ENCODE data around the gene CNP.

Gene CNP

DNA sequence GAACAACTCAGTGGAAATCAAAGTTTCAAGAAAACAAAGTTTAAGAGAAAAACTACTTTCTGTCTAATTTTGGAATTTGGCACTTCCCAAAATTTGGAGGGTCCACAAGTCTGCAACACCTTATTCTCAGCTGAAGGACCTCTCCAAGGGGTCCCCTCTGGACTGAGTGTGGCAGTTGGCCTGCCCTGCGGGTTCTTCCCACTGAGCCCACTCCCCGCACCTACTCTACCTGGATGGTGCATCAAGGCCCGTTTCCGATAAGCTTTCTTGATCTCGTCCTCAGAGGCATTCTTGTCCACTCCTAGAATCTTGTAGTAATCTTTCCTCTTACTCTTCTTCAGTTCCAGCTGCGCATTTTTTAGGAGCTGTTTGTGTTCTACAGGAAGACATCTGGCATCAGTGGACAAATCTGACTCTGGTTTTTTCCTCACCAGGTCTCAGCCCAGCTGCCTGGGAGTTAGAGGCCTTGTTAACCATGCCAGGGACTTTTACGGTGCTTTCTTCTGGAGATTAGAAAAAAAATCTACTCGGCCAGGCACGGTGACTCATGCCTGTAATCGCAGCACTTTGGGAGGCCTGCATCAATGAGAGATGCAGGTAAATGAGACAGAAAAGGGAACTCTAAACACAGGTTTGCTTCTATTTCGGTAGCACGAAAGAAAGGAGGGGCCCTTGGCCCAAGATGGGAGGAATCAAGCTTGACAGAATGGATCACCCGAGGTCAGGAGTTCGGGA lies 15.6 kb downstream of the CNP start:
- Histone ChIP-seq H3K27me3 (ENCODE audit: control insufficient read depth, insufficient read depth, low read length) (no peaks in the 10 kb centered on the region), H3K36me3 (ENCODE audit: control insufficient read depth, insufficient read depth, low read length) (peaks cover 4% of the 10 kb centered on the region), H3K4me3 (ENCODE audit: low read length) (no peak overlapping the region), H3K9ac (ENCODE audit: low read length) (no peak overlapping the region), H3K9me3 (ENCODE audit: control insufficient read depth, low read length) (no peaks in the 10 kb centered on the region), H3K4me1 (ENCODE audit: control insufficient read depth, insufficient read depth, low read length) (peaks cover 26% of the 10 kb centered on the region)

GRCh38 chr17:41984454-41984853 lies 17.9 kb downstream of the CNP start:
- H3K9ac ChIP-seq (ENCODE audit: low read length): no peak overlapping the region
- H3K4me3 ChIP-seq (ENCODE audit: low read length): no peak overlapping the region
- peaks cover 25% of the 10 kb centered on the region for H3K4me1 ChIP-seq (ENCODE audit: control insufficient read depth, insufficient read depth, low read length)
- H3K27me3 ChIP-seq (ENCODE audit: control insufficient read depth, insufficient read depth, low read length): no peaks in the 10 kb centered on the region
- H3K9me3 ChIP-seq (ENCODE audit: control insufficient read depth, low read length): no peaks in the 10 kb centered on the region
- H3K36me3 ChIP-seq (ENCODE audit: control insufficient read depth, insufficient read depth, low read length): peaks cover 15% of the 10 kb centered on the region

DNA sequence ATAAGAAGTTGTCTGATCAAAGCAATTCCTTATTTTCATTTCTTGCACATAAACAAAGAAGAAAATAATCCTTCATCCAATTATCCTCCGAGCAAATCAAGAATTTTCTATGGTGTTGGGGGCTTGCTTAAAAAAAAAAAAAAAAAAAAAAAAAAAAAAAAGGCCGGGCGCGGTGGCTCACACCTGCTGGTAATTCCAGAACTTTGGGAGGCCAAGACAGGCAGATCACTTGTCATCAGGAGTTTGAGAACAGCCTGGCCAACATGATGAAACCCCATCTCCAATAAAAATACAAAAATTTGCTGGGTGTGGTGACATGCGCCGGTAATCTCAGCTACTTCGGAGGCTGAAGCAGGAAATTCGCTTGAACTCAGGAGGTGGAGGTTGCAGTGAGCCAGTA lies 19.3 kb downstream of the CNP start:
- Histone ChIP-seq H3K9ac (ENCODE audit: low read length) (no peak overlapping the region), H3K36me3 (ENCODE audit: control insufficient read depth, insufficient read depth, low read length) (peaks cover 15% of the 10 kb centered on the region)

DNA sequence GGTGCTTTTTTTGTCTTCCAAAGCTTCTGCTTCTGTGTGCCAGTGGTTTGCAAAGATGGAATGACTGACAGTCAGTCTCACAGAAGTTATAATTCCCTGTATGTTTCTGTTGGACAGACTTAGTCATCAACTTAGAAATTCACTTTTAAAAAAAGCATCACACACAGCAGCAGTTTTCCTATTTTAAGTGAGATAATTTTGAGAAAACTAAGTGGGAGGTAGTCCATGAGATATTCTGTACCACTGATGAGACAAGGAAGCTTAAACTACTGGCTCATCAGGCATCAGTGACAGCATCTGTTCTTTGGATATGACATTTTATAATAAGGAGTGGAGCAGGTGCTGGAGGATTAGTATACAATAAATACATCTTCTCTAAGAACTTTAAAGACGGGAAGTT lies 20.0 kb downstream of the CNP start:
- H3K9ac ChIP-seq (ENCODE audit: low read length): no peak overlapping the region
- peaks cover 39% of the 10 kb centered on the region for H3K4me1 ChIP-seq (ENCODE audit: control insufficient read depth, insufficient read depth, low read length)
- peaks cover 12% of the 10 kb centered on the region for H3K36me3 ChIP-seq (ENCODE audit: control insufficient read depth, insufficient read depth, low read length)
- no peak overlapping the region for H3K4me3 ChIP-seq (ENCODE audit: low read length)
- H3K9me3 ChIP-seq (ENCODE audit: control insufficient read depth, low read length): no peaks in the 10 kb centered on the region
- H3K27me3 ChIP-seq (ENCODE audit: control insufficient read depth, insufficient read depth, low read length): no peaks in the 10 kb centered on the region

More for the DNA sequence above, 19.3 kb downstream of the CNP start:
- H3K4me1 ChIP-seq (ENCODE audit: control insufficient read depth, insufficient read depth, low read length): peaks cover 37% of the 10 kb centered on the region
- no peak overlapping the region for H3K4me3 ChIP-seq (ENCODE audit: low read length)
- H3K9me3 ChIP-seq (ENCODE audit: control insufficient read depth, low read length): no peaks in the 10 kb centered on the region
- H3K27me3 ChIP-seq (ENCODE audit: control insufficient read depth, insufficient read depth, low read length): no peaks in the 10 kb centered on the region

- H3K27me3 ChIP-seq (ENCODE audit: control insufficient read depth, insufficient read depth, low read length): no peaks in the 10 kb centered on the region
- H3K9ac ChIP-seq (ENCODE audit: low read length): no peak overlapping the region
- H3K9me3 ChIP-seq (ENCODE audit: control insufficient read depth, low read length): no peaks in the 10 kb centered on the region
- no peak overlapping the region for H3K4me3 ChIP-seq (ENCODE audit: low read length)
- peaks cover 29% of the 10 kb centered on the region for H3K4me1 ChIP-seq (ENCODE audit: control insufficient read depth, insufficient read depth, low read length)
- peaks cover 11% of the 10 kb centered on the region for H3K36me3 ChIP-seq (ENCODE audit: control insufficient read depth, insufficient read depth, low read length)
These were observed 21.0 kb downstream of the CNP start for GRCh38 chr17:41987642-41988041.

DNA sequence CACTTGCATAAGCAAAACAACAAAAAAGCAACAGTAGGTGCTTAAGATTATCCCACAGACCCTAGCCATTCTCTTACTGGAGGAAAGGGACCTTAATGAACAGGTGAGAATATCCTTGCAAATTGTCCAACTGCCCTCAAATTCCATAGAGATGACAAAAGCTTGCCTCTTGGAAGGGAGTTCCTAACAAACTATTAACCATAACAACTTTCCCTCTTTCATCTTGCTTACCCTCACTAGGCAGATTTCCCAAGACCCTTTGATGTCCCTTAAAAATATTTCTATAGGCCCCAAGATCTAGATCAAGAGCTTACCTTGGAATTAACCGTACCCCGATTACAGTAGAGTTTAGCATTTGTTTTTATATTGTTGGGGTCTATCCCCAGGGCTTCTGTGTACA lies 21.8 kb downstream of the CNP start:
- Histone ChIP-seq H3K4me1 (ENCODE audit: control insufficient read depth, insufficient read depth, low read length) (peaks cover 26% of the 10 kb centered on the region), H3K36me3 (ENCODE audit: control insufficient read depth, insufficient read depth, low read length) (peaks cover 11% of the 10 kb centered on the region), H3K9me3 (ENCODE audit: control insufficient read depth, low read length) (no peaks in the 10 kb centered on the region), H3K9ac (ENCODE audit: low read length) (no peak overlapping the region), H3K27me3 (ENCODE audit: control insufficient read depth, insufficient read depth, low read length) (no peaks in the 10 kb centered on the region), H3K4me3 (ENCODE audit: low read length) (no peak overlapping the region)

GRCh38 chr17:41989702-41990419 lies 23.3 kb downstream of the CNP start:
- Histone ChIP-seq H3K4me1 (ENCODE audit: control insufficient read depth, insufficient read depth, low read length) (peaks cover 26% of the 10 kb centered on the region), H3K36me3 (ENCODE audit: control insufficient read depth, insufficient read depth, low read length) (peaks cover 11% of the 10 kb centered on the region), H3K27me3 (ENCODE audit: control insufficient read depth, insufficient read depth, low read length) (no peaks in the 10 kb centered on the region), H3K9ac (ENCODE audit: low read length) (no peak overlapping the region), H3K9me3 (ENCODE audit: control insufficient read depth, low read length) (no peaks in the 10 kb centered on the region), H3K4me3 (ENCODE audit: low read length) (no peak overlapping the region)

DNA sequence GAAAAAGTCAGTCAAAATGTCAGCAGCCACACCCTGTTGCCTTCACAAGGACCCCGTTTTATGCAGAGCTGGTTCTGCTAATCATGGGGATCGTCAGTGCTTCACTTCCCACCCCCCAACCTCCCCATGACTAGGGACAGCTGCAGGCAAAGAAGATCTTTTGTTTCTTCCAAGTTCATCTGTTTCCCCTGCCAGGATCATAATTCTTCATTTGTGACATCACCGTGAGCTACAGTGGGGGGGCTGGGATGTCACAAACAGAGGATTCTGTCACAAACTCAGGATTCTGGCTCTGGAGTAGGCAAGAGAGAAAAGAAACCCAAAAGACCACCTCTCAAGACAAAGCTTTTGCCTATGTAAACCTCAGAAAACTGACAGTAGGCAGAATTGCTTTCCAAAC lies 26.0 kb downstream of the CNP start:
- Histone ChIP-seq H3K4me3 (ENCODE audit: low read length) (no peak overlapping the region), H3K9me3 (ENCODE audit: control insufficient read depth, low read length) (no peaks in the 10 kb centered on the region), H3K36me3 (ENCODE audit: control insufficient read depth, insufficient read depth, low read length) (peaks cover 16% of the 10 kb centered on the region), H3K9ac (ENCODE audit: low read length) (no peak overlapping the region), H3K27me3 (ENCODE audit: control insufficient read depth, insufficient read depth, low read length) (no peaks in the 10 kb centered on the region), H3K4me1 (ENCODE audit: control insufficient read depth, insufficient read depth, low read length) (peaks cover 26% of the 10 kb centered on the region)

DNA sequence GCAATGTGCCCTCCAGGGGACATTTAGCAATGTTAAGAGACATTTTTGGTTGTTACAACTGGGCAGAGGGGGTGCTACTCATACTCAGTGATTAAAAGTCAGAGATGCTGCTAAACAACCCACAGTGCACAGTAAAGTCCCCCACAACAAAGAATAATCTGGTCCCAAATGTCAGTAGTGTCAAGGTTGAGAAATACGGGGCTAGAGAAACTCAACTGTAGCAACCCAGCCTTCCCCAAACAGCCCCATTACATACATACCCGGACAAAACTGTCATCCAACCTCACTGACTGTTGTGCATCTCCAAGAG lies 30.2 kb downstream of the CNP start:
- H3K4me3 ChIP-seq (ENCODE audit: low read length): no peak overlapping the region
- H3K36me3 ChIP-seq (ENCODE audit: control insufficient read depth, insufficient read depth, low read length): peaks cover 5% of the 10 kb centered on the region
- no peak overlapping the region for H3K9ac ChIP-seq (ENCODE audit: low read length)
- no peaks in the 10 kb centered on the region for H3K27me3 ChIP-seq (ENCODE audit: control insufficient read depth, insufficient read depth, low read length)
- no peaks in the 10 kb centered on the region for H3K9me3 ChIP-seq (ENCODE audit: control insufficient read depth, low read length)
- peaks cover 19% of the 10 kb centered on the region for H3K4me1 ChIP-seq (ENCODE audit: control insufficient read depth, insufficient read depth, low read length)

DNA sequence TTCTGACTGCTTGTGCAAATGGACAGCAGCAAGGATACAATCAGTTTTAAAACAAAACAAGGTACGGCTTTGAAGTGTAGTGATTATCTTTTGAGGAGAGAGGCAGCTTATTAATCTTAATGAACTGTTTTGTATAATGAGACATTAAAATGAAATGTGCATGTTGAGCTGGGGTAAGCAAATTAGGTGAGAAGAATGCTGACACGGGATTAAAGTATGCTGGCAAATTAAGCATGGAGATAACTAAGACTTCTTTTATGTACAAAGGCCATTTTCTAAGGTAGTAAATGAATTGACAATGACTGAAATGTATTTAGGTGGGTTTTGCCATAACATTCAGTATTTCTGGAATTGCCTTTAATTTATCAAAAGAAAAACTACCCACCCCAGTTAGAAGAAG lies 31.9 kb downstream of the CNP start:
- H3K36me3 ChIP-seq (ENCODE audit: control insufficient read depth, insufficient read depth, low read length): peaks cover 5% of the 10 kb centered on the region
- H3K9me3 ChIP-seq (ENCODE audit: control insufficient read depth, low read length): no peaks in the 10 kb centered on the region
- no peaks in the 10 kb centered on the region for H3K27me3 ChIP-seq (ENCODE audit: control insufficient read depth, insufficient read depth, low read length)
- H3K4me1 ChIP-seq (ENCODE audit: control insufficient read depth, insufficient read depth, low read length): peaks cover 29% of the 10 kb centered on the region
- H3K4me3 ChIP-seq (ENCODE audit: low read length): no peak overlapping the region
- no peak overlapping the region for H3K9ac ChIP-seq (ENCODE audit: low read length)

DNA sequence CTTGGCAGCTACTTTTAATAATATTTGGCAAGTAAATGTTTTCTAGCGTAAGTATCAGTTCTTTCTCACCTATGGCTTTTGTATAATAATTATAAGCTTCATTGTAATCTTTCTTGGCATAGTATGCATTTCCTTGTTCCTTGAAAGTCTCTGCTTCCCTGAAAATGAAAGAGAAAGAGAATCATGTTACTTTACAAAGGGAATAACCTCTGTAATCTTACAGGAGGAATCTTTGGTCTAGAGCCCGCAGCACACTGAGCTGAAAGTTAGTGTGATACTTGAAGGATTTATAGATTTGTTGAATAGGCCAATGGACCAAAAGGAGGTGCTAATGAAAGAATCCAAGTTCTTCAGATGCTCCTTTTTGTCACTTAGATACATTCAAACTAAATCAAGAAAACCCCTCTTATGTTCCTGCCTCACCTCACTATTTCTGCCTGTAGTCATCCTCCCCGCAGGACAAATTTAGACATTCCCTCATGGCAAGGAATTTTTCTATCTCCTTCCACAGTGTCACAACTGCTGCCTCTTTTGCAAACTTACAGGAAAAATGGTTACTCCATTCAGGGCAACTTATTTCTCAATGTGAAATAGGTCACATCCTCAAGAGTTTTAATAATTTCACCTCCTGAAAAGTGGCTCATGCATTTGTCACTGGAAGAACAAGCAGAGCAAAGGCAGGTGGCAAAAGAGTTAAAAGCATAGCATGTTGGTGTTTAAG lies 34.0 kb downstream of the CNP start:
- H3K4me3 ChIP-seq (ENCODE audit: low read length): no peak overlapping the region
- H3K36me3 ChIP-seq (ENCODE audit: control insufficient read depth, insufficient read depth, low read length): peaks cover 5% of the 10 kb centered on the region
- H3K27me3 ChIP-seq (ENCODE audit: control insufficient read depth, insufficient read depth, low read length): no peaks in the 10 kb centered on the region
- peaks cover 39% of the 10 kb centered on the region for H3K4me1 ChIP-seq (ENCODE audit: control insufficient read depth, insufficient read depth, low read length)
- H3K9ac ChIP-seq (ENCODE audit: low read length): peak overlapping the region; percentile 12
- no peaks in the 10 kb centered on the region for H3K9me3 ChIP-seq (ENCODE audit: control insufficient read depth, low read length)

DNA sequence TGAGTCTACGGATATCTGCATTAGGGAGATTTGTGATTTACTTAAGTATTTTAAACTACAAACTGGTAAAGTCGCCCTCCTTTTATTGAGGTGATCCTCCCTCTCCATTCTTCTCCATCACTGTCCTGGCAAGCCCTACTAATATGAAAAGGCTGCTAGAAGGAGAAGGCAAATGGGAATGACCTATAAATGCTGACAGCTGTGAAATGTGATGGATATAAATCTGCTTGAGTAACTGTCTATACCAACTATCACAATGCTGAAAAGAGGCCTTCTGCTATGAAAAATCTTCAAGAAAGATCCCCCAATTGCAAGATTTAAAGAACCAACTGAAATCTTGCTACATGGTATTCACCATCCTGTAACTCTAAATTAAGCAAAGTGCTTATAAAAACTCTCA lies 35.1 kb downstream of the CNP start:
- no peaks in the 10 kb centered on the region for H3K27me3 ChIP-seq (ENCODE audit: control insufficient read depth, insufficient read depth, low read length)
- peaks cover 39% of the 10 kb centered on the region for H3K4me1 ChIP-seq (ENCODE audit: control insufficient read depth, insufficient read depth, low read length)
- H3K9ac ChIP-seq (ENCODE audit: low read length): no peak overlapping the region

More for the DNA sequence above, 35.1 kb downstream of the CNP start:
- Histone ChIP-seq H3K9me3 (ENCODE audit: control insufficient read depth, low read length) (no peaks in the 10 kb centered on the region), H3K4me3 (ENCODE audit: low read length) (no peak overlapping the region), H3K36me3 (ENCODE audit: control insufficient read depth, insufficient read depth, low read length) (peaks cover 5% of the 10 kb centered on the region)

Measured in mucosa of stomach (tissue), 1 donor.